ENCODE measurements around the gene PCARE.

The PCARE gene

GRCh38 chr2:29113027-29113686 is 38.8 kb upstream of the PCARE start:
- TF ChIP-seq CTCF (IDR thresholded peaks at IDR 0.05; ENCODE audit: low read length) (no peak), EZH2 (IDR thresholded peaks at IDR 0.05; ENCODE audit: borderline replicate concordance, low read length) (no peak)
- no peaks in the 10 kb centered on the region for H3F3A ChIP-seq (ENCODE audit: insufficient read depth, low read length)
- H3K4me1 ChIP-seq (ENCODE audit: insufficient read depth, low read length, severe bottlenecking), result no peaks in the 10 kb centered on the region
- H3K4me2 ChIP-seq (ENCODE audit: low read length), result no peak overlapping the region
- no peaks in the 10 kb centered on the region for H3K27me3 ChIP-seq (ENCODE audit: insufficient read depth, low read length)
- no peaks in the 10 kb centered on the region for H4K20me1 ChIP-seq (ENCODE audit: insufficient read depth, low read length)
- no peak overlapping the region for H2AFZ ChIP-seq (ENCODE audit: low read length)
- H3K4me3 ChIP-seq (ENCODE audit: low read depth, low read length, poor library complexity, severe bottlenecking), result no peak overlapping the region
- H3K36me3 ChIP-seq (ENCODE audit: insufficient read depth, low read length), result no peaks in the 10 kb centered on the region
- no peaks in the 10 kb centered on the region for H3K79me2 ChIP-seq (ENCODE audit: insufficient read depth, low read length)
- H3K9me3 ChIP-seq (ENCODE audit: low read length), result no peaks in the 10 kb centered on the region
- H3K27ac ChIP-seq (ENCODE audit: low read depth, low read length, poor library complexity, severe bottlenecking), result no peak overlapping the region
- no peaks in the 10 kb centered on the region for H3K9me2 ChIP-seq (ENCODE audit: low read depth, low read length)
- no peak overlapping the region for H3K9ac ChIP-seq (ENCODE audit: low read length)

- Histone ChIP-seq H2AFZ (ENCODE audit: low read length) (no peak overlapping the region), H3K27ac (ENCODE audit: low read depth, low read length, poor library complexity, severe bottlenecking) (no peak overlapping the region), H4K20me1 (ENCODE audit: insufficient read depth, low read length) (no peaks in the 10 kb centered on the region), H3K9me2 (ENCODE audit: low read depth, low read length) (no peaks in the 10 kb centered on the region), H3K4me1 (ENCODE audit: insufficient read depth, low read length, severe bottlenecking) (no peaks in the 10 kb centered on the region), H3K9ac (ENCODE audit: low read length) (no peak overlapping the region), H3K4me3 (ENCODE audit: low read depth, low read length, poor library complexity, severe bottlenecking) (no peak overlapping the region), H3K4me2 (ENCODE audit: low read length) (no peak overlapping the region), H3K9me3 (ENCODE audit: low read length) (no peaks in the 10 kb centered on the region), H3F3A (ENCODE audit: insufficient read depth, low read length) (no peaks in the 10 kb centered on the region), H3K27me3 (ENCODE audit: insufficient read depth, low read length) (no peaks in the 10 kb centered on the region), H3K79me2 (ENCODE audit: insufficient read depth, low read length) (no peaks in the 10 kb centered on the region), H3K36me3 (ENCODE audit: insufficient read depth, low read length) (no peaks in the 10 kb centered on the region)
- TF ChIP-seq CTCF (IDR thresholded peaks at IDR 0.05; ENCODE audit: low read length), result no peak
These were observed 38.1 kb upstream of the PCARE start for GRCh38 chr2:29112379-29112778.

GRCh38 chr2:29110916-29111535 is 36.7 kb upstream of the PCARE start:
- Histone ChIP-seq H3K4me1 (ENCODE audit: insufficient read depth, low read length, severe bottlenecking) (no peaks in the 10 kb centered on the region), H3K9ac (ENCODE audit: low read length) (no peak overlapping the region), H3K27ac (ENCODE audit: low read depth, low read length, poor library complexity, severe bottlenecking) (no peak overlapping the region), H3K79me2 (ENCODE audit: insufficient read depth, low read length) (no peaks in the 10 kb centered on the region), H3K9me3 (ENCODE audit: low read length) (no peaks in the 10 kb centered on the region), H3K9me2 (ENCODE audit: low read depth, low read length) (no peaks in the 10 kb centered on the region), H4K20me1 (ENCODE audit: insufficient read depth, low read length) (no peaks in the 10 kb centered on the region), H2AFZ (ENCODE audit: low read length) (no peak overlapping the region), H3K4me3 (ENCODE audit: low read depth, low read length, poor library complexity, severe bottlenecking) (no peak overlapping the region), H3F3A (ENCODE audit: insufficient read depth, low read length) (no peaks in the 10 kb centered on the region), H3K4me2 (ENCODE audit: low read length) (no peak overlapping the region), H3K27me3 (ENCODE audit: insufficient read depth, low read length) (no peaks in the 10 kb centered on the region), H3K36me3 (ENCODE audit: insufficient read depth, low read length) (no peaks in the 10 kb centered on the region)
- TF ChIP-seq EZH2 (IDR thresholded peaks at IDR 0.05; ENCODE audit: borderline replicate concordance, low read length) (no peak), CTCF (IDR thresholded peaks at IDR 0.05; ENCODE audit: low read length) (no peak)
